ENCODE data around the gene LETMD1.
A peak's percentile ranks its signal among the peaks of the same experiment; 100 is the strongest.
"Not testable (repeated sequence)": the region's sequence is repeated elsewhere in the genome, so short reads cannot be mapped to it uniquely, and the experiment has no call there.

Gene LETMD1

GRCh38 chr12:51077930-51078329, 29.8 kb downstream of the LETMD1 start:
- Histone ChIP-seq H3K36me3 (ENCODE audit: control insufficient read depth in 2 of 2, insufficient read depth in 2 of 2, low read length in 2 of 2) (peaks cover 3 to 9% of the 10 kb centered on the region in 2 donors), H3K4me3 (ENCODE audit: low read length in 2 of 2) (no peak overlapping the region), H3K27me3 (ENCODE audit: control insufficient read depth in 1 of 2, insufficient read depth in 2 of 2, low read length in 2 of 2) (no peaks in the 10 kb centered on the region), H3K9me3 (ENCODE audit: control insufficient read depth in 2 of 2, low read length in 2 of 2) (no peaks in the 10 kb centered on the region), H3K27ac (ENCODE audit: low read length) (peak overlapping the region; percentile 26), H3K9ac (ENCODE audit: low read length in 2 of 2) (peak overlapping the region in 1 of 2 donors; percentile 29), H3K4me1 (ENCODE audit: control insufficient read depth, insufficient read depth, low read length) (peaks cover 33% of the 10 kb centered on the region)

- peaks cover 33% of the 10 kb centered on the region for H3K4me1 ChIP-seq (ENCODE audit: control insufficient read depth, insufficient read depth, low read length)
- H3K9me3 ChIP-seq (ENCODE audit: control insufficient read depth in 2 of 2, low read length in 2 of 2); H3K36me3 ChIP-seq (ENCODE audit: control insufficient read depth in 2 of 2, insufficient read depth in 2 of 2, low read length in 2 of 2); H3K9ac ChIP-seq (ENCODE audit: low read length in 2 of 2); H3K4me3 ChIP-seq (ENCODE audit: low read length in 2 of 2); H3K27ac ChIP-seq (ENCODE audit: low read length); H3K27me3 ChIP-seq (ENCODE audit: control insufficient read depth in 1 of 2, insufficient read depth in 2 of 2, low read length in 2 of 2): not testable (repeated sequence)
Measured at GRCh38 chr12:51078346-51078745, 30.2 kb downstream of the LETMD1 start.

- not testable (repeated sequence) for H3K36me3 ChIP-seq (ENCODE audit: control insufficient read depth in 2 of 2, insufficient read depth in 2 of 2, low read length in 2 of 2); H3K9me3 ChIP-seq (ENCODE audit: control insufficient read depth in 2 of 2, low read length in 2 of 2); H3K27ac ChIP-seq (ENCODE audit: low read length); H3K4me3 ChIP-seq (ENCODE audit: low read length in 2 of 2); H3K27me3 ChIP-seq (ENCODE audit: control insufficient read depth in 1 of 2, insufficient read depth in 2 of 2, low read length in 2 of 2); H3K9ac ChIP-seq (ENCODE audit: low read length in 2 of 2)
- peaks cover 37% of the 10 kb centered on the region for H3K4me1 ChIP-seq (ENCODE audit: control insufficient read depth, insufficient read depth, low read length)
Measured at GRCh38 chr12:51078866-51079265, 30.7 kb downstream of the LETMD1 start.

- H3K9me3 ChIP-seq (ENCODE audit: control insufficient read depth in 2 of 2, low read length in 2 of 2): no peaks in the 10 kb centered on the region
- H3K9ac ChIP-seq (ENCODE audit: low read length in 2 of 2): peak overlapping the region in 1 of 2 donors; percentile 13
- no peak overlapping the region for H3K4me3 ChIP-seq (ENCODE audit: low read length in 2 of 2)
- H3K27ac ChIP-seq (ENCODE audit: low read length): no peak overlapping the region
- peaks cover 37% of the 10 kb centered on the region for H3K4me1 ChIP-seq (ENCODE audit: control insufficient read depth, insufficient read depth, low read length)
- H3K27me3 ChIP-seq (ENCODE audit: control insufficient read depth in 1 of 2, insufficient read depth in 2 of 2, low read length in 2 of 2): no peaks in the 10 kb centered on the region
- H3K36me3 ChIP-seq (ENCODE audit: control insufficient read depth in 2 of 2, insufficient read depth in 2 of 2, low read length in 2 of 2): no peaks in the 10 kb centered on the region
Measured at GRCh38 chr12:51080136-51080535, 32.0 kb downstream of the LETMD1 start.

GRCh38 chr12:51081421-51081820, 33.3 kb downstream of the LETMD1 start:
- H3K27me3 ChIP-seq (ENCODE audit: control insufficient read depth in 1 of 2, insufficient read depth in 2 of 2, low read length in 2 of 2): no peaks in the 10 kb centered on the region
- H3K27ac ChIP-seq (ENCODE audit: low read length): no peak overlapping the region
- H3K4me1 ChIP-seq (ENCODE audit: control insufficient read depth, insufficient read depth, low read length): peaks cover 34% of the 10 kb centered on the region
- H3K4me3 ChIP-seq (ENCODE audit: low read length in 2 of 2): no peak overlapping the region
- no peak overlapping the region for H3K9ac ChIP-seq (ENCODE audit: low read length in 2 of 2)
- no peaks in the 10 kb centered on the region for H3K9me3 ChIP-seq (ENCODE audit: control insufficient read depth in 2 of 2, low read length in 2 of 2)
- no peaks in the 10 kb centered on the region for H3K36me3 ChIP-seq (ENCODE audit: control insufficient read depth in 2 of 2, insufficient read depth in 2 of 2, low read length in 2 of 2)

- Histone ChIP-seq H3K27ac (ENCODE audit: low read length) (peak overlapping the region; percentile 86), H3K27me3 (ENCODE audit: control insufficient read depth in 1 of 2, insufficient read depth in 2 of 2, low read length in 2 of 2) (no peaks in the 10 kb centered on the region), H3K4me1 (ENCODE audit: control insufficient read depth, insufficient read depth, low read length) (peaks cover 27% of the 10 kb centered on the region), H3K9ac (ENCODE audit: low read length in 2 of 2) (peak overlapping the region; percentile 69 to 87), H3K4me3 (ENCODE audit: low read length in 2 of 2) (peak overlapping the region; percentile 59 to 89), H3K9me3 (ENCODE audit: control insufficient read depth in 2 of 2, low read length in 2 of 2) (no peaks in the 10 kb centered on the region), H3K36me3 (ENCODE audit: control insufficient read depth in 2 of 2, insufficient read depth in 2 of 2, low read length in 2 of 2) (no peaks in the 10 kb centered on the region)
Measured at GRCh38 chr12:51082561-51083125, 34.5 kb downstream of the LETMD1 start.

GRCh38 chr12:51083126-51083833, 35.2 kb downstream of the LETMD1 start, which contains the start of gene CSRNP2:
Gene CSRNP2 (minus strand): TSS chr12:51083596. CDS start chr12:51076561, 7,035 bp downstream.
- Histone ChIP-seq H3K9me3 (ENCODE audit: control insufficient read depth in 2 of 2, low read length in 2 of 2) (no peaks in the 10 kb centered on the region), H3K36me3 (ENCODE audit: control insufficient read depth in 2 of 2, insufficient read depth in 2 of 2, low read length in 2 of 2) (no peaks in the 10 kb centered on the region), H3K27me3 (ENCODE audit: control insufficient read depth in 1 of 2, insufficient read depth in 2 of 2, low read length in 2 of 2) (no peaks in the 10 kb centered on the region)

GRCh38 chr12:51085757-51086156, 37.6 kb downstream of the LETMD1 start:
- Histone ChIP-seq H3K9ac (ENCODE audit: low read length in 2 of 2) (no peak overlapping the region), H3K27me3 (ENCODE audit: control insufficient read depth in 1 of 2, insufficient read depth in 2 of 2, low read length in 2 of 2) (no peaks in the 10 kb centered on the region), H3K4me1 (ENCODE audit: control insufficient read depth, insufficient read depth, low read length) (peaks cover 16% of the 10 kb centered on the region), H3K27ac (ENCODE audit: low read length) (no peak overlapping the region), H3K9me3 (ENCODE audit: control insufficient read depth in 2 of 2, low read length in 2 of 2) (no peaks in the 10 kb centered on the region), H3K4me3 (ENCODE audit: low read length in 2 of 2) (no peak overlapping the region), H3K36me3 (ENCODE audit: control insufficient read depth in 2 of 2, insufficient read depth in 2 of 2, low read length in 2 of 2) (no peaks in the 10 kb centered on the region)

More at GRCh38 chr12:51083126-51083833, 35.2 kb downstream of the LETMD1 start, which contains the start of gene CSRNP2:
- peak within 1 kb of the TSS; percentile 69 to 87 for H3K9ac ChIP-seq (ENCODE audit: low read length in 2 of 2)
- peak within 1 kb of the TSS; percentile 59 to 89 for H3K4me3 ChIP-seq (ENCODE audit: low read length in 2 of 2)
- H3K27ac ChIP-seq (ENCODE audit: low read length): peak within 1 kb of the TSS; percentile 86
- H3K4me1 ChIP-seq (ENCODE audit: control insufficient read depth, insufficient read depth, low read length): peaks cover 21% of the 10 kb centered on the region

GRCh38 chr12:51086933-51087332, 38.8 kb downstream of the LETMD1 start:
- no peak overlapping the region for H3K9ac ChIP-seq (ENCODE audit: low read length in 2 of 2)
- peaks cover 10% of the 10 kb centered on the region for H3K4me1 ChIP-seq (ENCODE audit: control insufficient read depth, insufficient read depth, low read length)
- H3K27me3 ChIP-seq (ENCODE audit: control insufficient read depth in 1 of 2, insufficient read depth in 2 of 2, low read length in 2 of 2): no peaks in the 10 kb centered on the region
- no peaks in the 10 kb centered on the region for H3K9me3 ChIP-seq (ENCODE audit: control insufficient read depth in 2 of 2, low read length in 2 of 2)
- no peaks in the 10 kb centered on the region for H3K36me3 ChIP-seq (ENCODE audit: control insufficient read depth in 2 of 2, insufficient read depth in 2 of 2, low read length in 2 of 2)
- H3K27ac ChIP-seq (ENCODE audit: low read length): no peak overlapping the region
- no peak overlapping the region for H3K4me3 ChIP-seq (ENCODE audit: low read length in 2 of 2)

GRCh38 chr12:51087818-51088217, 39.7 kb downstream of the LETMD1 start:
- Histone ChIP-seq H3K27me3 (ENCODE audit: control insufficient read depth in 1 of 2, insufficient read depth in 2 of 2, low read length in 2 of 2) (no peaks in the 10 kb centered on the region), H3K36me3 (ENCODE audit: control insufficient read depth in 2 of 2, insufficient read depth in 2 of 2, low read length in 2 of 2) (no peaks in the 10 kb centered on the region), H3K9ac (ENCODE audit: low read length in 2 of 2) (no peak overlapping the region), H3K4me1 (ENCODE audit: control insufficient read depth, insufficient read depth, low read length) (peaks cover 5% of the 10 kb centered on the region), H3K9me3 (ENCODE audit: control insufficient read depth in 2 of 2, low read length in 2 of 2) (no peaks in the 10 kb centered on the region), H3K4me3 (ENCODE audit: low read length in 2 of 2) (no peak overlapping the region), H3K27ac (ENCODE audit: low read length) (no peak overlapping the region)

- Histone ChIP-seq H3K9me3 (ENCODE audit: control insufficient read depth in 2 of 2, low read length in 2 of 2) (no peaks in the 10 kb centered on the region), H3K9ac (ENCODE audit: low read length in 2 of 2) (no peak overlapping the region), H3K27ac (ENCODE audit: low read length) (no peak overlapping the region), H3K4me1 (ENCODE audit: control insufficient read depth, insufficient read depth, low read length) (no peaks in the 10 kb centered on the region), H3K36me3 (ENCODE audit: control insufficient read depth in 2 of 2, insufficient read depth in 2 of 2, low read length in 2 of 2) (peaks cover 11 to 12% of the 10 kb centered on the region in 2 donors), H3K27me3 (ENCODE audit: control insufficient read depth in 1 of 2, insufficient read depth in 2 of 2, low read length in 2 of 2) (no peaks in the 10 kb centered on the region), H3K4me3 (ENCODE audit: low read length in 2 of 2) (no peak overlapping the region)
Measured at GRCh38 chr12:51090705-51091229, 42.6 kb downstream of the LETMD1 start.
